ENCODE data around the gene NKIRAS1.
"Not testable (repeated sequence)": the region's sequence is repeated elsewhere in the genome, so short reads cannot be mapped to it uniquely, and the experiment has no call there.

Gene NKIRAS1

GRCh38 chr3:23872330-23872729 lies 44.5 kb downstream of the NKIRAS1 start:
- DNase-seq (ENCODE audit: low read depth), result no peak
- TF ChIP-seq, protein P1, sequence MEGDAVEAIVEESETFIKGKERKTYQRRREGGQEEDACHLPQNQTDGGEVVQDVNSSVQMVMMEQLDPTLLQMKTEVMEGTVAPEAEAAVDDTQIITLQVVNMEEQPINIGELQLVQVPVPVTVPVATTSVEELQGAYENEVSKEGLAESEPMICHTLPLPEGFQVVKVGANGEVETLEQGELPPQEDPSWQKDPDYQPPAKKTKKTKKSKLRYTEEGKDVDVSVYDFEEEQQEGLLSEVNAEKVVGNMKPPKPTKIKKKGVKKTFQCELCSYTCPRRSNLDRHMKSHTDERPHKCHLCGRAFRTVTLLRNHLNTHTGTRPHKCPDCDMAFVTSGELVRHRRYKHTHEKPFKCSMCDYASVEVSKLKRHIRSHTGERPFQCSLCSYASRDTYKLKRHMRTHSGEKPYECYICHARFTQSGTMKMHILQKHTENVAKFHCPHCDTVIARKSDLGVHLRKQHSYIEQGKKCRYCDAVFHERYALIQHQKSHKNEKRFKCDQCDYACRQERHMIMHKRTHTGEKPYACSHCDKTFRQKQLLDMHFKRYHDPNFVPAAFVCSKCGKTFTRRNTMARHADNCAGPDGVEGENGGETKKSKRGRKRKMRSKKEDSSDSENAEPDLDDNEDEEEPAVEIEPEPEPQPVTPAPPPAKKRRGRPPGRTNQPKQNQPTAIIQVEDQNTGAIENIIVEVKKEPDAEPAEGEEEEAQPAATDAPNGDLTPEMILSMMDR (IDR thresholded peaks at IDR 0.05; ENCODE audit: insufficient read depth, low read depth, low read length, missing control alignments), result no peak
- no peak overlapping the region for H3K4me3 ChIP-seq (ENCODE audit: low read depth, low read length)

DNA sequence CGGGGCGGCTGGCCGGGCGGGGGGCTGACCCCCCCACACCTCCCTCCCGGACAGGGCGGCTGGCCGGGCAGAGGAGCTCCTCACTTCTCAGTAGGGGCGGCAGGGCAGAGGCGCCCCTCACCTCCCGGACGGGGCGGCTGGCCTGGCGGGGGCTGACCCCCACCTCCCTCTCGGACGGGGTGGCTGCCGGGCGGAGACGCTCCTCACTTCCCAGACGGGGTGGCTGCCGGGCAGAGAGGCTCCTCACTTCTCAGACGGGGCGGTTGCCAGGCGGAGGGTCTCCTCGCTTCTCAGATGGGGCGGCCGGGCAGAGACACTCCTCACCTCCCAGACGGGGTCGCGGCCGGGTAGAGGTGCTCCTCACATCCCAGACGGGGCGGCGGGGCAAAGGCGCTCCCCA lies 45.4 kb downstream of the NKIRAS1 start:
- DNase-seq (ENCODE audit: low read depth); H3K4me3 ChIP-seq (ENCODE audit: low read depth, low read length): not testable (repeated sequence)

GRCh38 chr3:23870663-23871043 lies 46.1 kb downstream of the NKIRAS1 start:
- not testable (repeated sequence) for H3K4me3 ChIP-seq (ENCODE audit: low read depth, low read length); DNase-seq (ENCODE audit: low read depth)

GRCh38 chr3:23869977-23870662 lies 46.7 kb downstream of the NKIRAS1 start:
- TF ChIP-seq, protein P1 (IDR thresholded peaks at IDR 0.05; ENCODE audit: insufficient read depth, low read depth, low read length, missing control alignments), result no peak
- no peak overlapping the region for H3K4me3 ChIP-seq (ENCODE audit: low read depth, low read length)
- DNase-seq (ENCODE audit: low read depth), result no peak

DNA sequence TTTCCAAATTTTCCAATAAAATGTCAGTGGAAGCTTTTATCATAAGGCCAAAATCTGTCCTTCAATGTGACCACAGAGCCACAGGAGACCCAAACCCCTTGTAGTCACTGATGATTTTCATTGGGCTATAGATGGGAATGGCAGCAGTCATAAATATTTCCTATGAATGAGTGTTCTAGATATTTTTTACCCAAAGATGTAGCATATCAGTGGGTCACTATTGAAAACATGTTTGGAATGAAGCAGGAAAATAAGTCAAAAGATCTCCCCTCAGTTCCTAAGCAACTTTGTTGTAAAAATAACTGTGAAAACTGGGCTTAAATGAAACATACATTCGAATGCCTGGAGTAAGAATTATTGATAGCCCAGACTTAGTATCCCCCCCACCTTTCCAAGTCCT lies 49.0 kb downstream of the NKIRAS1 start:
- H3K4me3 ChIP-seq (ENCODE audit: low read depth, low read length), result no peak overlapping the region
- TF ChIP-seq, protein P1 (IDR thresholded peaks at IDR 0.05; ENCODE audit: insufficient read depth, low read depth, low read length, missing control alignments), result no peak
- DNase-seq (ENCODE audit: low read depth), result no peak

GRCh38 chr3:23867400-23867799 lies 49.4 kb downstream of the NKIRAS1 start:
- DNase-seq (ENCODE audit: low read depth), result peak; percentile 26
- H3K4me3 ChIP-seq (ENCODE audit: low read depth, low read length), result no peak overlapping the region
- TF ChIP-seq, protein P1 (IDR thresholded peaks at IDR 0.05; ENCODE audit: insufficient read depth, low read depth, low read length, missing control alignments), result peak; percentile 8

- peak; percentile 84 for DNase-seq (ENCODE audit: low read depth)
- TF ChIP-seq, protein P1 (IDR thresholded peaks at IDR 0.05; ENCODE audit: insufficient read depth, low read depth, low read length, missing control alignments), result no peak
- H3K4me3 ChIP-seq (ENCODE audit: low read depth, low read length), result no peak overlapping the region
Measured at GRCh38 chr3:23865595-23866396, 51.0 kb downstream of the NKIRAS1 start.

DNA sequence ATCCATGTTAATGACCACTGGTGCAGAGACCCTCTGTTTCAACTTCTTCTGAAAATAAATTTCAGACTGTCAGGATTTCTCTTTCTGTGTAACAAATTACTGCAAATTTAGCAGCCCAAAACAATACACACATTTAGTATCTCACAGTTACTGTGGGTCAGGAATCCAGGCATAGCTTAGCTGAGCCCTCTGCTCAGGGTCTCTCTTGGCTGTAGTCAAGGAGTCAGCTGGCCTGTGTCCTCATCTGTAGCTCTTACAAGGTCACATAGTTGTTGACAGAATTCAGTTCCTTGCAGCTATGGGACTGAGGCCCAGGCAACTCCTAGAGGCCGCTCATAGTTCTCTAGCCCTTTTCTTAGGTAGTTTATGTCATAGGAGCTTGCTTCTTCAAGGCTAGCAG lies 51.9 kb downstream of the NKIRAS1 start:
- DNase-seq (ENCODE audit: low read depth), result no peak
- no peak overlapping the region for H3K4me3 ChIP-seq (ENCODE audit: low read depth, low read length)
- TF ChIP-seq, protein P1 (IDR thresholded peaks at IDR 0.05; ENCODE audit: insufficient read depth, low read depth, low read length, missing control alignments), result no peak
